ENCODE measurements around the gene OR2T29. TPM values are rescaled to one million over a fixed set of nuclear protein-coding genes. Genes with fewer than 3 reads are reported as not detected.

The OR2T29 gene
- total and polyA plus RNA-seq, 10 of the 15 experiments (the other 5 are each of a cell fraction or from before 2014, with no cell fraction given) = 0.22 to 10.2 (median 1.4) TPM

DNA sequence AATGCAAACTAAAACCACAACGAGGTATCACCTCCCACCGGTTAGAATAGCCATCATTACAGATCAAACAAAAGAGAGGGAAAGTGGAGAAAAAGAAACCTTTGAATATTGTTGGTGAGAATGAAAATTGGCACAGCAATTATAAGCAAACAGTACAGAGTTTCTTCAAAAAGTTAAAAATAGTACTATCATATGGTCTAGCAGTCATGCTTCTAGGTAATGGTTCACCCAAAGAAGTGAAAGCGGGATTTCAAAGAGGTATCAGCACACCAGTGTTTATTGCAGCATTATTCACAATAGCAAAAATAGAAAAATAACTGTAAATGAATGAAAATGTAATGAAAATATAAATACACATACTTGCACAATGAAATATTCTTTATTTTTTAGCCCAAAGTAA is 26.8 kb upstream of the OR2T29 start (continued):
- TF ChIP-seq SKIL (IDR thresholded peaks at IDR 0.05; ENCODE audit: low read depth, poor library complexity, severe bottlenecking) = no peak

DNA sequence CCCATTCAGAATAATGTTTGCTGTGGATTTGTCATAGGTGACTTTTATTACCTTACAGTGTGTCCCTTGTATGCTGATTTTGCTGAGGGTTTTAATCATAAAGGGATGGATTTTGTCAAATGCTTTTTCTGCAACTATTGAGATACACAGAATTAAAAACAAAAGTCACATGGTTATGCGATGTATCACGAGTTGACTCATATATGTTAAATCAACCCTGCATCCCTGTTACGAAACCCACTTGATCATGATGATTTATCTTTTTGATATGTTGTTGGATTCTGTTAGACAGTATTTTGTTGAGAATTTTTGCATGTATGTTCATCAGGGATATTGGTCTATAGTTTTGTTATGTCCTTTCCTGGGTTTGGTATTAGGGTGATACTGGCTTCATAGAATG is 22.7 kb upstream of the OR2T29 start:
- no CpG with 5 or more reads among the region's 3 CpGs for WGBS (ENCODE audit: insufficient coverage, insufficient replicate concordance, low lambda C conversion rate, missing lambda C conversion rate)
- Histone ChIP-seq H3K79me2 (ENCODE audit: control insufficient read depth, insufficient read depth, low read length) (no peaks in the 10 kb centered on the region), H3K27ac (ENCODE audit: control insufficient read depth, insufficient read depth) (no peak overlapping the region), H3K9me3 (replicated peaks; ENCODE audit: control insufficient read depth, insufficient read depth, low read length) (no peaks in the 10 kb centered on the region), H3K4me2 (ENCODE audit: control insufficient read depth, insufficient read depth) (no peak overlapping the region), H3K27me3 (replicated peaks in 1 of 2; ENCODE audit: control insufficient read depth in 2 of 2, insufficient read depth in 2 of 2, low read length in 1 of 2) (no peaks in the 10 kb centered on the region), H3K4me1 (ENCODE audit: control insufficient read depth, insufficient read depth, low read length) (no peaks in the 10 kb centered on the region), H2AFZ (ENCODE audit: control insufficient read depth, low read depth, low read length) (no peak overlapping the region), H4K20me1 (ENCODE audit: control insufficient read depth, insufficient read depth) (no peaks in the 10 kb centered on the region), H3K4me3 (no peak overlapping the region), H3K9ac (ENCODE audit: control insufficient read depth, insufficient read depth, low read length) (no peak overlapping the region), H3K36me3 (ENCODE audit: control insufficient read depth in 2 of 2, insufficient read depth in 2 of 2, low read length in 1 of 2) (no peaks in the 10 kb centered on the region)
- DNase-seq (ENCODE audit: low read depth, low spot score) (no peak), ATAC-seq (no peak), FAIRE-seq (no peak)
- CTCF ChIA-PET = no interaction called here
- POLR2A ChIA-PET = no interaction called here
- no TSS peak for BruUV-seq (replicated peaks)
- SMC1A ChIA-PET (ENCODE audit: uncharacterized antibody, unreplicated experiment) = no interaction called here
- RAD21 ChIA-PET (ENCODE audit: unreplicated experiment) = no interaction called here
- intact Hi-C loops (cut with micrococcal nuclease; ENCODE audit: unreplicated experiment) (no loop called here), in situ Hi-C loops (cut with MboI) (no loop called here)
- TF ChIP-seq NFXL1 (IDR thresholded peaks at IDR 0.05; ENCODE audit: borderline replicate concordance) (no peak), ZNF592 (IDR thresholded peaks at IDR 0.05) (no peak), ZBTB40 (IDR thresholded peaks at IDR 0.05; ENCODE audit: borderline replicate concordance) (no peak), MEF2B (IDR thresholded peaks at IDR 0.05; ENCODE audit: partially characterized antibody, poor library complexity, severe bottlenecking) (no peak), FOXM1 (IDR thresholded peaks at IDR 0.05; ENCODE audit: low read depth, low read length) (no peak), ATF7 (IDR thresholded peaks at IDR 0.05; ENCODE audit: low read depth) (no peak), MLLT1 (IDR thresholded peaks at IDR 0.05) (no peak)
- TF ChIP-seq, protein P1, sequence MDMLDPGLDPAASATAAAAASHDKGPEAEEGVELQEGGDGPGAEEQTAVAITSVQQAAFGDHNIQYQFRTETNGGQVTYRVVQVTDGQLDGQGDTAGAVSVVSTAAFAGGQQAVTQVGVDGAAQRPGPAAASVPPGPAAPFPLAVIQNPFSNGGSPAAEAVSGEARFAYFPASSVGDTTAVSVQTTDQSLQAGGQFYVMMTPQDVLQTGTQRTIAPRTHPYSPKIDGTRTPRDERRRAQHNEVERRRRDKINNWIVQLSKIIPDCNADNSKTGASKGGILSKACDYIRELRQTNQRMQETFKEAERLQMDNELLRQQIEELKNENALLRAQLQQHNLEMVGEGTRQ (IDR thresholded peaks at IDR 0.05; ENCODE audit: borderline replicate concordance, low read depth, low read length) = no peak
